Thyroid gland (tissue), 4 donors: ENCODE measurements around the gene BSG.

Experiments used
- POLR2A ChIP-seq, 2 donors: fragments of 450-650 bp; IDR thresholded peaks; one replicate each; pipeline ENCODE4 v1.6.1; 2017; ENCODE audit warnings: antibody characterized with exemption in 2 of 2, mild to moderate bottlenecking in 2 of 2, moderate library complexity in 1 of 2
- TF ChIP-seq, protein P1 (sequence below), 6 experiments: fragments of 200-600 bp in 3 of 6; fragments of 450-650 bp in 3 of 6; sonication (generic) in 3 of 6; IDR thresholded peaks; one replicate each; pipeline ENCODE4 v1.5.1; 2016 to 2019; ENCODE audit warnings: antibody characterized with exemption in 6 of 6, mild to moderate bottlenecking in 2 of 6, inconsistent platforms in 1 of 6, moderate library complexity in 1 of 6

DNA sequence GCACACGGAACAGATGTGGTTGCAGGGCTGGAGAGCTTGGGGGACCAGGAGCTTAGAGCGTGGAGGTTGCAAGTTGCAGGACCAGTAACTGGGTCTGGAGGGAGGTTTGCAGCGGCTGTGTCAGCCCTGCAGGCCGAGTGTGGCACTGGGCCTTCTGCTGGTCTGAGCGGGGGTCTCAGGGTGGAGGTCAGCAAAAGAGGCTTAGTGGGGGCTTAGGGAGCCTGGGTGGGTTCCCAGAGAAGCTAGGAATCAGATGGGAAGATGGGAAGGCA, 11.5 kb downstream of the BSG start:
- TF ChIP-seq, protein P1, sequence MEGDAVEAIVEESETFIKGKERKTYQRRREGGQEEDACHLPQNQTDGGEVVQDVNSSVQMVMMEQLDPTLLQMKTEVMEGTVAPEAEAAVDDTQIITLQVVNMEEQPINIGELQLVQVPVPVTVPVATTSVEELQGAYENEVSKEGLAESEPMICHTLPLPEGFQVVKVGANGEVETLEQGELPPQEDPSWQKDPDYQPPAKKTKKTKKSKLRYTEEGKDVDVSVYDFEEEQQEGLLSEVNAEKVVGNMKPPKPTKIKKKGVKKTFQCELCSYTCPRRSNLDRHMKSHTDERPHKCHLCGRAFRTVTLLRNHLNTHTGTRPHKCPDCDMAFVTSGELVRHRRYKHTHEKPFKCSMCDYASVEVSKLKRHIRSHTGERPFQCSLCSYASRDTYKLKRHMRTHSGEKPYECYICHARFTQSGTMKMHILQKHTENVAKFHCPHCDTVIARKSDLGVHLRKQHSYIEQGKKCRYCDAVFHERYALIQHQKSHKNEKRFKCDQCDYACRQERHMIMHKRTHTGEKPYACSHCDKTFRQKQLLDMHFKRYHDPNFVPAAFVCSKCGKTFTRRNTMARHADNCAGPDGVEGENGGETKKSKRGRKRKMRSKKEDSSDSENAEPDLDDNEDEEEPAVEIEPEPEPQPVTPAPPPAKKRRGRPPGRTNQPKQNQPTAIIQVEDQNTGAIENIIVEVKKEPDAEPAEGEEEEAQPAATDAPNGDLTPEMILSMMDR (IDR thresholded peaks at IDR 0.05): no peak
- TF ChIP-seq POLR2A (IDR thresholded peaks at IDR 0.05): no peak
